Measurements from ENCODE around the gene CTRB2. TPM values are rescaled to one million over a fixed set of nuclear protein-coding genes. Genes with fewer than 3 reads are reported as not detected.

The CTRB2 gene
- total RNA-seq, 1 experiment from 2014 or later: 5.8 TPM

DNA sequence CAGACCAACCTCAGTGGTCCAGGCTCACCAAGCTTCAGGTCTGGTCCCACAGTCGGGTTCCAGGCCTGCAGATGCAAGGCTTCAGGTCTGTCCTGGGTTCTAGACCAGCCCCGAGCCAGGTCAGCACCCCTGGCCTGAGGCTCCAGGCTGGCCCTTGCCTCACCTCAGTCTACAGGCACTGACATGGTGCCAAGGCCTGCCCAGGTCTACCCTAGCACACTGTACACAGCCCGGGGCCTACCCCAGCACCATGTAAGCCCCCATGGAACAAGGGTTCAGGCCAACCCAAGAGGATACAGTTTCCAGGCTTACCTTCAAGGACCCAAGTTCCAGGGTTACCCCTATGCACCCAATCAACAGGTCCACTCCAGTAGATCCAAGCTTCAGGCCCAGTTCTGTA, 31.9 kb downstream of the CTRB2 start (continued):
- TF ChIP-seq, protein P1, sequence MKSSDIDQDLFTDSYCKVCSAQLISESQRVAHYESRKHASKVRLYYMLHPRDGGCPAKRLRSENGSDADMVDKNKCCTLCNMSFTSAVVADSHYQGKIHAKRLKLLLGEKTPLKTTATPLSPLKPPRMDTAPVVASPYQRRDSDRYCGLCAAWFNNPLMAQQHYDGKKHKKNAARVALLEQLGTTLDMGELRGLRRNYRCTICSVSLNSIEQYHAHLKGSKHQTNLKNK (CRISPR knock-in tag; IDR thresholded peaks at IDR 0.05): no peak
- TF ChIP-seq, protein P2, sequence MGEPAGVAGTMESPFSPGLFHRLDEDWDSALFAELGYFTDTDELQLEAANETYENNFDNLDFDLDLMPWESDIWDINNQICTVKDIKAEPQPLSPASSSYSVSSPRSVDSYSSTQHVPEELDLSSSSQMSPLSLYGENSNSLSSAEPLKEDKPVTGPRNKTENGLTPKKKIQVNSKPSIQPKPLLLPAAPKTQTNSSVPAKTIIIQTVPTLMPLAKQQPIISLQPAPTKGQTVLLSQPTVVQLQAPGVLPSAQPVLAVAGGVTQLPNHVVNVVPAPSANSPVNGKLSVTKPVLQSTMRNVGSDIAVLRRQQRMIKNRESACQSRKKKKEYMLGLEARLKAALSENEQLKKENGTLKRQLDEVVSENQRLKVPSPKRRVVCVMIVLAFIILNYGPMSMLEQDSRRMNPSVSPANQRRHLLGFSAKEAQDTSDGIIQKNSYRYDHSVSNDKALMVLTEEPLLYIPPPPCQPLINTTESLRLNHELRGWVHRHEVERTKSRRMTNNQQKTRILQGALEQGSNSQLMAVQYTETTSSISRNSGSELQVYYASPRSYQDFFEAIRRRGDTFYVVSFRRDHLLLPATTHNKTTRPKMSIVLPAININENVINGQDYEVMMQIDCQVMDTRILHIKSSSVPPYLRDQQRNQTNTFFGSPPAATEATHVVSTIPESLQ (CRISPR knock-in tag; IDR thresholded peaks at IDR 0.05): no peak
- TF ChIP-seq, protein P3, sequence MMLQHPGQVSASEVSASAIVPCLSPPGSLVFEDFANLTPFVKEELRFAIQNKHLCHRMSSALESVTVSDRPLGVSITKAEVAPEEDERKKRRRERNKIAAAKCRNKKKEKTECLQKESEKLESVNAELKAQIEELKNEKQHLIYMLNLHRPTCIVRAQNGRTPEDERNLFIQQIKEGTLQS (CRISPR knock-in tag; conservative IDR thresholded peaks at IDR 0.05): no peak
- no peak for TF ChIP-seq ETV6 (CRISPR knock-in tag; IDR thresholded peaks at IDR 0.05)

DNA sequence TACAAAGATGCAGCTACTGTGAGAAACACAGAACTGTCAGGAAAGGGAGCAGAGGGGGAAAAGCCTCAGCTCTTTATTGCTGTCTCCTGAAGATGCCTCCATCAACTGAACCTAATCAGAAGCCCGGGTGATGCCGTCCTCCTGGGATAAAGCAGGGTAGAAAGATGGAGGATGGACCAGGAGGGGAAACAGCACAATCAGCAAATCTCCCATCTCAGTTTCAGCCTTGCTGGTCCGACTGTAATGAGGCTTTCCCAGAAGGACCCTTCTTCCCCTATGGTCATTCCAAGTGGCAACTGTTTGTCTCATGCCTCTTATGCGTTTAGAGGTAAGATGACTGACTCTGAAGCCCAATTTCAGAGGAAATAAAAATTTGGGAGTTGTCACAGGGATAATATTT, 34.4 kb downstream of the CTRB2 start:
- Mint-ChIP-seq H3K27ac (no peak overlapping the region), H3K9me3 (peaks cover 84% of the 10 kb centered on the region), H3K4me3 (no peak overlapping the region), H3K36me3 (peaks cover 77% of the 10 kb centered on the region), H3K27me3 (ENCODE audit: low read depth) (peaks cover 5% of the 10 kb centered on the region), H3K4me1 (no peaks in the 10 kb centered on the region)
- ChIA-PET CTCF (interaction anchor here (1.1 kb wide), 1 partner anchor 26 kb away, joined by 3 read pairs; no protein-coding TSS in a partner anchor), POLR2A (no interaction called here)
- no peak for DNase-seq (ENCODE audit: low spot score)
- TF ChIP-seq, protein P4, sequence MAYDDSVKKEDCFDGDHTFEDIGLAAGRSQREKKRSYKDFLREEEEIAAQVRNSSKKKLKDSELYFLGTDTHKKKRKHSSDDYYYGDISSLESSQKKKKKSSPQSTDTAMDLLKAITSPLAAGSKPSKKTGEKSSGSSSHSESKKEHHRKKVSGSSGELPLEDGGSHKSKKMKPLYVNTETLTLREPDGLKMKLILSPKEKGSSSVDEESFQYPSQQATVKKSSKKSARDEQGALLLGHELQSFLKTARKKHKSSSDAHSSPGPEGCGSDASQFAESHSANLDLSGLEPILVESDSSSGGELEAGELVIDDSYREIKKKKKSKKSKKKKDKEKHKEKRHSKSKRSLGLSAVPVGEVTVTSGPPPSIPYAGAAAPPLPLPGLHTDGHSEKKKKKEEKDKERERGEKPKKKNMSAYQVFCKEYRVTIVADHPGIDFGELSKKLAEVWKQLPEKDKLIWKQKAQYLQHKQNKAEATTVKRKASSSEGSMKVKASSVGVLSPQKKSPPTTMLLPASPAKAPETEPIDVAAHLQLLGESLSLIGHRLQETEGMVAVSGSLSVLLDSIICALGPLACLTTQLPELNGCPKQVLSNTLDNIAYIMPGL (CRISPR knock-in tag; IDR thresholded peaks at IDR 0.05): no peak
- no peak for TF ChIP-seq GTF2I (CRISPR knock-in tag; conservative IDR thresholded peaks at IDR 0.05)
- TF ChIP-seq, protein P5, sequence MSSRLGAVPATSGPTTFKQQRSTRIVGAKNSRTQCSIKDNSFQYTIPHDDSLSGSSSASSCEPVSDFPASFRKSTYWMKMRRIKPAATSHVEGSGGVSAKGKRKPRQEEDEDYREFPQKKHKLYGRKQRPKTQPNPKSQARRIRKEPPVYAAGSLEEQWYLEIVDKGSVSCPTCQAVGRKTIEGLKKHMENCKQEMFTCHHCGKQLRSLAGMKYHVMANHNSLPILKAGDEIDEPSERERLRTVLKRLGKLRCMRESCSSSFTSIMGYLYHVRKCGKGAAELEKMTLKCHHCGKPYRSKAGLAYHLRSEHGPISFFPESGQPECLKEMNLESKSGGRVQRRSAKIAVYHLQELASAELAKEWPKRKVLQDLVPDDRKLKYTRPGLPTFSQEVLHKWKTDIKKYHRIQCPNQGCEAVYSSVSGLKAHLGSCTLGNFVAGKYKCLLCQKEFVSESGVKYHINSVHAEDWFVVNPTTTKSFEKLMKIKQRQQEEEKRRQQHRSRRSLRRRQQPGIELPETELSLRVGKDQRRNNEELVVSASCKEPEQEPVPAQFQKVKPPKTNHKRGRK (CRISPR knock-in tag; IDR thresholded peaks at IDR 0.05; ENCODE audit: borderline replicate concordance): no peak
- TF ChIP-seq, protein P6, sequence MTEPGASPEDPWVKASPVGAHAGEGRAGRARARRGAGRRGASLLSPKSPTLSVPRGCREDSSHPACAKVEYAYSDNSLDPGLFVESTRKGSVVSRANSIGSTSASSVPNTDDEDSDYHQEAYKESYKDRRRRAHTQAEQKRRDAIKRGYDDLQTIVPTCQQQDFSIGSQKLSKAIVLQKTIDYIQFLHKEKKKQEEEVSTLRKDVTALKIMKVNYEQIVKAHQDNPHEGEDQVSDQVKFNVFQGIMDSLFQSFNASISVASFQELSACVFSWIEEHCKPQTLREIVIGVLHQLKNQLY (CRISPR knock-in tag; IDR thresholded peaks at IDR 0.05): no peak
- no peak for ATAC-seq

DNA sequence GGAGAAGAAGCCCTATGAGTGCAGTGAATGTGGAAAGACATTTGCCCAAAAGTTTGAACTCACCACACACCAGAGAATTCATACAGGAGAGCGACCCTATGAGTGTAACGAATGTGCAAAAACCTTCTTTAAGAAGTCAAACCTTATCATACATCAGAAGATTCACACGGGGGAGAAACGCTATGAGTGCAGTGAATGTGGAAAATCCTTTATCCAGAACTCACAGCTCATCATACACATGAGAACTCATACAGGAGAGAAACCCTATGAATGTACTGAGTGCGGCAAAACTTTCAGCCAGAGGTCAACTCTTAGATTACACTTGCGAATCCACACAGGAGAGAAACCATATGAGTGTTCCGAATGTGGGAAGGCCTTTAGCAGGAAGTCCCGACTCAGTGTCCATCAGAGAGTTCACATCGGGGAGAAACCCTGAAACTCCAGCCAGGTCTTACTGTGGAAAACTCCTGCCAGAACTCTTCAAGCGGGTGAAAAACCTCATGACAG, 37.0 kb downstream of the CTRB2 start:
- peaks cover 73% of the 10 kb centered on the region for H3K9me3 Mint-ChIP-seq
- CTCF ChIA-PET: interaction anchor here (0.6 kb wide), 1 partner anchor 13 kb away, joined by 3 read pairs; no protein-coding TSS in a partner anchor
- H3K27me3 Mint-ChIP-seq (ENCODE audit: low read depth): no peaks in the 10 kb centered on the region; the same call in 1 of the 2 replicates
- ATAC-seq (no peak), DNase-seq (ENCODE audit: low spot score) (no peak)
- POLR2A ChIA-PET: no interaction called here
- no peaks in the 10 kb centered on the region for H3K4me1 Mint-ChIP-seq
- no peak overlapping the region for H3K4me3 Mint-ChIP-seq
- H3K36me3 Mint-ChIP-seq: peaks cover 87% of the 10 kb centered on the region
- no peak overlapping the region for H3K27ac Mint-ChIP-seq
- TF ChIP-seq ZBTB21 (CRISPR knock-in tag; IDR thresholded peaks at IDR 0.05; ENCODE audit: borderline replicate concordance) (no peak), ZNF121 (CRISPR knock-in tag; IDR thresholded peaks at IDR 0.05) (no peak), ZNF416 (CRISPR knock-in tag; IDR thresholded peaks at IDR 0.05) (no peak), ZNF232 (CRISPR knock-in tag; IDR thresholded peaks at IDR 0.05) (no peak), NFYB (CRISPR knock-in tag; conservative IDR thresholded peaks at IDR 0.05; ENCODE audit: low read depth) (no peak), GRHL2 (CRISPR knock-in tag; IDR thresholded peaks at IDR 0.05; ENCODE audit: insufficient replicate concordance, severe bottlenecking) (no peak), HMGA2 (CRISPR knock-in tag; IDR thresholded peaks at IDR 0.05) (no peak)
- TF ChIP-seq, protein P7, sequence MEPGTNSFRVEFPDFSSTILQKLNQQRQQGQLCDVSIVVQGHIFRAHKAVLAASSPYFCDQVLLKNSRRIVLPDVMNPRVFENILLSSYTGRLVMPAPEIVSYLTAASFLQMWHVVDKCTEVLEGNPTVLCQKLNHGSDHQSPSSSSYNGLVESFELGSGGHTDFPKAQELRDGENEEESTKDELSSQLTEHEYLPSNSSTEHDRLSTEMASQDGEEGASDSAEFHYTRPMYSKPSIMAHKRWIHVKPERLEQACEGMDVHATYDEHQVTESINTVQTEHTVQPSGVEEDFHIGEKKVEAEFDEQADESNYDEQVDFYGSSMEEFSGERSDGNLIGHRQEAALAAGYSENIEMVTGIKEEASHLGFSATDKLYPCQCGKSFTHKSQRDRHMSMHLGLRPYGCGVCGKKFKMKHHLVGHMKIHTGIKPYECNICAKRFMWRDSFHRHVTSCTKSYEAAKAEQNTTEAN (CRISPR knock-in tag; IDR thresholded peaks at IDR 0.05): no peak
- TF ChIP-seq, protein P8, sequence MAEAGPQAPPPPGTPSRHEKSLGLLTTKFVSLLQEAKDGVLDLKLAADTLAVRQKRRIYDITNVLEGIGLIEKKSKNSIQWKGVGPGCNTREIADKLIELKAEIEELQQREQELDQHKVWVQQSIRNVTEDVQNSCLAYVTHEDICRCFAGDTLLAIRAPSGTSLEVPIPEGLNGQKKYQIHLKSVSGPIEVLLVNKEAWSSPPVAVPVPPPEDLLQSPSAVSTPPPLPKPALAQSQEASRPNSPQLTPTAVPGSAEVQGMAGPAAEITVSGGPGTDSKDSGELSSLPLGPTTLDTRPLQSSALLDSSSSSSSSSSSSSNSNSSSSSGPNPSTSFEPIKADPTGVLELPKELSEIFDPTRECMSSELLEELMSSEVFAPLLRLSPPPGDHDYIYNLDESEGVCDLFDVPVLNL (CRISPR knock-in tag; IDR thresholded peaks at IDR 0.05; ENCODE audit: borderline replicate concordance, low read depth): no peak
- TF ChIP-seq, protein P9, sequence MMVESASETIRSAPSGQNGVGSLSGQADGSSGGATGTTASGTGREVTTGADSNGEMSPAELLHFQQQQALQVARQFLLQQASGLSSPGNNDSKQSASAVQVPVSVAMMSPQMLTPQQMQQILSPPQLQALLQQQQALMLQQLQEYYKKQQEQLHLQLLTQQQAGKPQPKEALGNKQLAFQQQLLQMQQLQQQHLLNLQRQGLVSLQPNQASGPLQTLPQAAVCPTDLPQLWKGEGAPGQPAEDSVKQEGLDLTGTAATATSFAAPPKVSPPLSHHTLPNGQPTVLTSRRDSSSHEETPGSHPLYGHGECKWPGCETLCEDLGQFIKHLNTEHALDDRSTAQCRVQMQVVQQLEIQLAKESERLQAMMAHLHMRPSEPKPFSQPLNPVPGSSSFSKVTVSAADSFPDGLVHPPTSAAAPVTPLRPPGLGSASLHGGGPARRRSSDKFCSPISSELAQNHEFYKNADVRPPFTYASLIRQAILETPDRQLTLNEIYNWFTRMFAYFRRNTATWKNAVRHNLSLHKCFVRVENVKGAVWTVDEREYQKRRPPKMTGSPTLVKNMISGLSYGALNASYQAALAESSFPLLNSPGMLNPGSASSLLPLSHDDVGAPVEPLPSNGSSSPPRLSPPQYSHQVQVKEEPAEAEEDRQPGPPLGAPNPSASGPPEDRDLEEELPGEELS (CRISPR knock-in tag; IDR thresholded peaks at IDR 0.05): no peak
- TF ChIP-seq, protein P4 (CRISPR knock-in tag; IDR thresholded peaks at IDR 0.05): no peak

All from WTC11 (cell line).